Stimulated activated CD8-positive, alpha-beta memory T cell treated with anti-CD3 and anti-CD28 coated beads, Interleukin-2, amount 100 ng/mL, for 48 hours (primary cell): ENCODE measurements around the gene PIH1D2.
"Not testable (repeated sequence)": the region's sequence is repeated elsewhere in the genome, so short reads cannot be mapped to it uniquely, and the experiment has no call there.

Experiments
- DNase-seq, 2 donors: peaks; one replicate each; pipeline ENCODE4 v3.0.0-alpha.2; 2020; ENCODE audit warnings: low read depth in 2 of 2

The PIH1D2 gene

GRCh38 chr11:112057170-112057569 lies 16.6 kb downstream of the PIH1D2 start:
- no peak for DNase-seq

- DNase-seq: no peak
Measured at GRCh38 chr11:112051768-112052167, 22.0 kb downstream of the PIH1D2 start.

GRCh38 chr11:112050721-112051120 lies 23.1 kb downstream of the PIH1D2 start:
- DNase-seq: no peak

- DNase-seq: no peak
Measured at GRCh38 chr11:112049777-112050176, 24.0 kb downstream of the PIH1D2 start.

GRCh38 chr11:112048256-112048655 lies 25.6 kb downstream of the PIH1D2 start:
- DNase-seq: not testable (repeated sequence)

GRCh38 chr11:112046647-112047046 lies 27.2 kb downstream of the PIH1D2 start:
- DNase-seq: not testable (repeated sequence)

- no peak for DNase-seq
Measured at GRCh38 chr11:112044961-112045360, 28.9 kb downstream of the PIH1D2 start.

GRCh38 chr11:112042961-112043304 lies 30.9 kb downstream of the PIH1D2 start:
- no peak for DNase-seq

- DNase-seq: no peak
Measured at GRCh38 chr11:112042161-112042960, 31.5 kb downstream of the PIH1D2 start.

- no peak for DNase-seq
Measured at GRCh38 chr11:112037527-112037926, 36.3 kb downstream of the PIH1D2 start.

- no peak for DNase-seq
Measured at GRCh38 chr11:112033902-112034301, 39.9 kb downstream of the PIH1D2 start.

GRCh38 chr11:112029460-112029859 lies 44.4 kb downstream of the PIH1D2 start:
- no peak for DNase-seq

- DNase-seq: not testable (repeated sequence)
Measured at GRCh38 chr11:112026784-112027410, 46.9 kb downstream of the PIH1D2 start.

- no peak for DNase-seq
Measured at GRCh38 chr11:112025707-112026106, 48.1 kb downstream of the PIH1D2 start.

GRCh38 chr11:112024773-112025678 lies 48.8 kb downstream of the PIH1D2 start, which contains the start of gene DLAT:
TSS of gene DLAT (plus strand) at chr11:112025408. CDS start at chr11:112025473, 65 bp downstream.
- DNase-seq: peak; percentile 77 to 80

- no peak for DNase-seq
Measured at GRCh38 chr11:112024178-112024772, 49.5 kb downstream of the PIH1D2 start.

GRCh38 chr11:112023104-112023503 lies 50.7 kb downstream of the PIH1D2 start:
- DNase-seq: no peak

- no peak for DNase-seq
Measured at GRCh38 chr11:112019066-112019465, 54.8 kb downstream of the PIH1D2 start.
